Caki2 (cell line): Measurements from ENCODE around the gene ZDHHC5. TPM values are rescaled to one million over a fixed set of nuclear protein-coding genes. Genes with fewer than 3 reads are reported as not detected.

Source experiments
- total RNA-seq: library from RNA; depleted of rRNA; stranded (reverse); fragments of >200 nt; shearing (Covaris generic); gene quantifications from 2 replicates; pipeline ENCODE4 v1.2.3, GENCODE V29; 2014; ENCODE audit warnings: low replicate concordance; rRNA removed

ZDHHC5 gene
- total RNA-seq, 1 experiment from 2014 or later, result 50.6 TPM

Other genes starting within 250 kb of the ZDHHC5 start
- gene SLC43A3, start 241.0 kb upstream of the ZDHHC5 start, total RNA-seq, result 0.41 and 0.67 TPM in 2 replicates
- not detected in 2 replicates for gene RTN4RL2, start 207.6 kb upstream of the ZDHHC5 start, total RNA-seq
- not detected in 2 replicates for gene SLC43A1, start 152.4 kb upstream of the ZDHHC5 start, total RNA-seq
- gene TIMM10, start 137.4 kb upstream of the ZDHHC5 start, total RNA-seq, result 27.5 and 40.9 TPM in 2 replicates
- gene SMTNL1, start 130.5 kb upstream of the ZDHHC5 start, total RNA-seq, result not detected in 2 replicates
- gene UBE2L6, start 100.4 kb upstream of the ZDHHC5 start, total RNA-seq, result 30.8 and 46.5 TPM in 2 replicates
- gene SERPING1, start 70.4 kb upstream of the ZDHHC5 start, total RNA-seq, result not detected in 2 replicates
- gene YPEL4, start 18.2 kb upstream of the ZDHHC5 start, total RNA-seq, result 0.14 TPM in 1 of 2 replicates, not detected in the other
- 12.6 and 13.2 TPM in 2 replicates for gene CLP1, start 10.4 kb upstream of the ZDHHC5 start, total RNA-seq
- gene MED19, start 44.1 kb downstream of the ZDHHC5 start, total RNA-seq, result 14.9 and 32.0 TPM in 2 replicates
- 82.1 and 92.7 TPM in 2 replicates for gene TMX2, start 44.5 kb downstream of the ZDHHC5 start, total RNA-seq
- 263 and 290 TPM in 2 replicates for gene SELENOH, start 73.4 kb downstream of the ZDHHC5 start, total RNA-seq
- gene BTBD18, start 83.7 kb downstream of the ZDHHC5 start, total RNA-seq, result not detected in 2 replicates
- 22.3 and 44.3 TPM in 2 replicates for gene CTNND1, start 93.7 kb downstream of the ZDHHC5 start, total RNA-seq